ENCODE measurements around the gene TH. TPM values are rescaled to one million over a fixed set of nuclear protein-coding genes. Genes with fewer than 3 reads are reported as not detected.

The TH gene
- total RNA-seq, 1 donor from 2014 or later, result 0.30 TPM

- no peak for DNase-seq
These were observed 29.3 kb downstream of the TH start for GRCh38 chr11:2142300-2142759.

GRCh38 chr11:2140411-2141400, 30.9 kb downstream of the TH start:
- no peak for DNase-seq

- DNase-seq, result no peak
These were observed 31.8 kb downstream of the TH start for GRCh38 chr11:2139621-2140337.

DNA sequence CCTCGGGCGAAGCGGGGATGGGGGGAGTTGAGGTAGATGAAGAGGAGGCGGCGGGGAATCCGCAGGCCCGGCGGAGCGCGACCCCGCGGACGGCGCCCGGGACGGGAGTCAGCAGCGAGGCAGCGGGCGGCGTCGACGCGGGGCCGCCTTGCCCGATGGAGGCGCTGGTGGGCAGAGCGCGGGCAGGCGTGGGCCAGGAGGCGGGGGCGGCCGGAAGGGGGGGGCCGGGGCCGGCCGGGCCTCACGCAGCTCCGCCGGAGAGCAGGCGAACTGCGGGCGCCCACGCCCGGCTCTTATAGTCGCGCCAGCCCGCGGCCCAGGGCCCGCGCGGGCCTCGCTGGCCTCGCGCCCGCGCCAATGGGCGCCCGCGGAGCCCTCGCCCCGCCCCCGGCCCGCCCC, 32.5 kb downstream of the TH start, which contains the start of gene IGF2:
TSS of gene IGF2 (minus strand) at position 267 of the 399 bp plus-strand sequence. CDS start 3,866 bp downstream, outside the sequence.
- peak; percentile 46 for DNase-seq

- DNase-seq, result no peak
These were observed 33.0 kb downstream of the TH start for GRCh38 chr11:2138431-2139122.

DNA sequence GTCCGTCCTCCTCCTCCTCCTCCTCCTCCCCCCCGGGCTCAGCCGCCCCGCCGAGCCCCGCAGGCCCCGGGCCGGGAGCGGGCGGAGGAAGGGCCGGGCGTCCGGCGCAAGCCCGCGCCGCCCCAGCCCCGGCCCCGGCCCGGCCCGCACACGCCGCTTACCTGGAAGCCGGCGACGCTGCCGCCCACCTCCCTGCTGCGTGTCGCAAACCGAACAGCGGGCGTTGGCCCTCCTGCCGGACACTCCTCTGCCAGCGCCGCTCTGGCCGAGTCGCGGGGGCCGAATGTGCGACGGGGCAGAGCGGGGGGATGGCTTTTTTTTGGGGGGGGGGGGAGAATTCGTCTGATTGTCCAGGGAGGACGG, 33.6 kb downstream of the TH start:
- no peak for DNase-seq

DNA sequence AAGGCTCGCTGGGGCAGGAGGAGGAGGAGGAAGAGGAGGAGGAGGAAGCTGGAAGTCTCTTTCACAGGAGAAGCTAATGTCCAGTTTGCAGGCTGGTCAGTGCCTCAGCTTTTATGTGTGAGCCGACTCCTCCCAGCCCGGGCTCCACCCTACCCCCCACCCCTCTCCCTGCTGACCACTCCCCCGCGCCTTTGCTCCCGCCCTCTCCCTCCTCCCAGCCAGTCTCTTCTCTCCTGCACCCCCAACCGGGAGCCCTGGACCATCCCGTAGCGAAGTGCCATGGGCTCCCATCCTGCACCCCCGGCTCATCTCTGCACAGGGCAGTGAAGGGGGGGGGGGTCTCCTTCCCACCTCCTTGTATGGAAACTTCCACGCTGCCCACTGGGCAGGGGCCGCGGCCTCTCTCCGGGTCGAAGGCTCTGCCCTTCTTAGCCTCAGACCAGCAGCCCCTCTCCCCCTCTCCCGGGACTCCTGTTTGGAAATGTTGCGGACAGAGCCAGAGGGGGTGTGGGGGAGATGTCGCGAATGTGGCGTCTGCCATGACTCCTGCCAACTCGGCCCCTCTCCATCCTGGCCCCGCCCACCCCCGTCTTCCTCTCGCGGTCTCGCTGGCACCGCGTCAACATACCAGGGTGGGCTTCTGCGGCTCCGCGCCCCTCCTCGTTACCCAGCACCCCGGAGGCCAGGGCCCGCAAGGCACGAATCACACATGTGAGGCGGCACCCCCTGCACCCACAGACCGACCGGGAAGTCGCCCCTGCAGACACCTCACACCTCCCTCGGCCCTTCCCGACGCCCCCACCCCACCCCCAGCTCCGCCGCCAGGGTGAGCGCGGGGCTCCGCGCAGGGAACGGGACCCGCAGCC, 34.2 kb downstream of the TH start:
- DNase-seq, result peak; percentile 57

DNA sequence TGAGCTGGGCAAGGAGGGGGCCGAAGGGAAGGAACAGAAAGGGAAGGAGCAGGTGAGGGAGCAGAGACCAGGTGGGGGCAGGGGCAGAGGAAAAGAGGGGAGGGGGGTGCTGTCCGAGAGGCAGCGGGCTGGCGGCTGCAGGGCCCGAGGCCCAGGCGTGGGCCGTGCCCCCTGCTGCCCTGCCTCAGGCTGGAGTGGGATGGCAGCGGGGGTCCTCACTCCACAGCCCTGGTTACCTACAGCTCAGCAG, 34.7 kb downstream of the TH start:
- no peak for DNase-seq

DNA sequence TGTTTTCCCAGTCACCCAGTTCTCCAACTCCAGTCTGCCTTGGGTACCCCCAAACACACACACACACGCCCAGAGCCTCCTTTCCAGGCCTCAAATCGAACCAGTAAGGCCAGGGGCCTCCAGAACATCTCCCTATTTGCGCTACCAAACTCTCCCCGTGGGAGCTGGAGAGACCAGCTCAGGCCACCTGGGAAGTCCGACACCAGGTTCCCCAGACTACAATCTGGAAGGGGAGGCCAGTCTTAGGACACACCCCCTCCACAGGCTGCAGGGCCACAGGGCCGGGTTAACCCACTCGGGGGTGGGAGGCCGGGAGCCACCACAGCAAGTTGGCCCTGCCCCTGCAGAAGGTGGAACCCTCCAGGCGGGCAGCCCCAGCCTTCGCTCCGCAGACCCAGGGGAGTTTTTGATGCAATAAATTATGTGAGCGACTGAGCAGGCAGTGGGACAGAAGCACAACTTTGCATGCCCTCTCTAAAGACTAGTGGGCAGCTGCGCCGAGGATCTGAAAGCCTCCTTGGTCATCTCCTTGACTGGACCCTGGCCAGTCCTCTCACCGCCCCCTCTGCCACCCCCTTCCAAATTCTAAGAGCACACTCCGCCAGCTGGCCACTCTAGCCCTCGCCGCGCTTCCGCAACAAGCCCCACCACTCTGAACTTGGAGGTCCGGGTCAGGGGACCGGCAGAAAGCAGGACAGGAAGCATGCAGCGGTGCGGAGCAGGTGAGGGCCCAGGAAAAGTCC, 35.2 kb downstream of the TH start:
- no peak for DNase-seq

GRCh38 chr11:2135648-2136201, 35.9 kb downstream of the TH start:
- DNase-seq, result peak; percentile 35

DNA sequence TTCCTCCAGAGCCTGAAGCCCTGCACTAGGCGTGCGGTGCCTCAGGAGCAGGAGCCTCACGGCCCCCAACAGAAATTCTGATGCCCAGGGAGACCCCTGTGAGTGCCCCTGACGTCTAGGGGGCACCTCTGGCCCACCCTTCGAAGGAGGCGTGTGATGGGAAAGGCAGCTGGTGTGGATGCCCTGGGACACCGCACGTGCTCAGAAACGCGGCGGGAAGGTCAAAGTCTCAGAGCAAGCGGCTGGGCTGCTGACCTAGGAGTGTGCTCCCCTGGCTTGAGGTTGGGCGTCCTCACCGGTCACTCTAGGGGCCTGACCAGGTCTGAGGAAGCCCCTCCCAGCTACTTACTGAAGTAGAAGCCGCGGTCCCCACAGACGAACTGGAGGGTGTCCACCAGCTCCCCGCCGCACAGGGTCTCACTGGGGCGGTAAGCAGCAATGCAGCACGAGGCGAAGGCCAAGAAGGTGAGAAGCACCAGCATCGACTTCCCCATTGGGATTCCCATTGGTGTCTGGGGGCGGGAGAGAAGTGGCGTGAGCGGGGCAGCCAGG, 36.5 kb downstream of the TH start:
- DNase-seq, result no peak

DNA sequence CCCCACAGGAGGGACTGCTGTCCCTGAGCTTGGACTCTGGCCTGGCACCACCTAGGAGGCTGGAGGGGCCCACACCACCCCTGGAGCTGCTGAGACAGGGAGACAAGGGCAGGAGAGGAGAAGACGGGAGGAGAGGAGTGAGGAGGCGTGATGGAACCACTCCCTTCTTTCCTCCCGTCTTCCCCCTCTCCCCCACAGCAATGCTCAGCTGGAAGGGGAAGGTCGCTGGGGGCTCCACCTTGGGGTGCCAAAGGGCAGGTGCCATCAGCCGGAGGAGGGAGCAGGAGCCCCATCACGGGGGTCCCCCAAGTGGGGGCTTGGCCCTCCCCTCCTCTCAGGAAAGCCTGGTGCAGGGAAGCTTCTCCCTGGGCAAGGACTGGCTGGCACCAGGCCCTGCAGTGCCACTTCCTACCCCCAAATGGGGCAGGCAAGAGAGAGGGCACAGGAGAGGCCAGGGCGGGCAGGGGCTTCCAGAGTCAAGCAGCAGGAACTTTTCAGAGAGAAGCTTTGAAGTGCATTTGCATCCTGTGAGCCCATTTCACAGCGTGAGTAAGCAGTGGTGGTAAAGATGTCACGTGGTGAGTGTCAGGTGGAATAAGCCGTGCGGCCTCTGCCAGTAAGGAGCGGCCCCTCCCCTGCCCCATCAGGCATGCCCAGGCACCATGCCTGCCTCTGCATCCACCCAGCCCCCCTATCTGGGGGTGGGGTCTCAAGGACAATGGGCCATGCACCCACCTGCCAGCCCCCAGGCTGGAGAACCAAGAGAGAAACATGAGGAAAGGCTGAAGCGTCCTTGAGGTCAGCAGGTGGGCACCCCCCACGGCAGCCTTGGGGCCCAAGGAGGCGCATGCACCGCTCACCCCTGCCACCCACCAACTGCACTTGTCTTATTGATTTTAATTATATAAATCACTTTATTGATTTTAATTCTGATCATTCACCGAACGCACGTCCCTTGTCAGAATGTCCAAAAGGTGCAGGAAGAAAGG, 37.3 kb downstream of the TH start:
- DNase-seq, result no peak

GRCh38 chr11:2133241-2134021, 38.2 kb downstream of the TH start:
- DNase-seq, result no peak

DNA sequence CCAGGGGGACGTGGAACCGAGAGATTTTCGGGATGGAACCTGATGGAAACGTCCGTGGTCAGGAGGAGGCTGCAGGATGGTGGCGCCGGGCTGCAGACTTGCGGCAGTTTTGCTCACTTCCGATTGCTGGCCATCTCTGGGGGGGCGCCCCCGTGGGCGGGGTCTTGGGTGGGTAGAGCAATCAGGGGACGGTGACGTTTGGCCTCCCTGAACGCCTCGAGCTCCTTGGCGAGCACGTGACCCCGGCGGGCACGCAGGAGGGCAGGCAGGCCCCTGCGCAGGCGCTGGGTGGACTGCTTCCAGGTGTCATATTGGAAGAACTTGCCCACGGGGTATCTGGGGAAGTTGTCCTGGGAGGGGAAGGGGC, 38.8 kb downstream of the TH start:
- no peak for DNase-seq

DNA sequence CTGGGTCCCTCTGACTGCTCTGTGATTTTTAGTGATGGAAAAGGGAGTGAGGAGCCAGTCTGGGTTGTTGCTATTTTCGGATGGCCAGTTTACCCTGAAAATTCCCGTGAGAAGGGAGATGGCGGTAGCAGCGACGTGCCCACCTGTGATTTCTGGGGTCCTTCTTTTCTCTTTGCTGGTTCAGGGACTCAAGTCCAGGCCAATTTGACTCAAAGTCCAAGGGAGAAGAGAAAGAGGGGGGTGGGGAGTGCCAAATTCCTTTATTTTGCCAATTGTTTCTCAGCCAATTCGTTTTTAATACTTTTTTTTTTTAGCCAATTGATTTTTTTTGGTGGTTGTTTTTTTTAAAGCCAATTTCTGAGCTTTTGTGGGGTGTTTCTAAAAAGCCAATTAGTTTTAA, 39.4 kb downstream of the TH start:
- DNase-seq, result no peak

- DNase-seq, result no peak
These were observed 40.0 kb downstream of the TH start for GRCh38 chr11:2131371-2132236.

DNA sequence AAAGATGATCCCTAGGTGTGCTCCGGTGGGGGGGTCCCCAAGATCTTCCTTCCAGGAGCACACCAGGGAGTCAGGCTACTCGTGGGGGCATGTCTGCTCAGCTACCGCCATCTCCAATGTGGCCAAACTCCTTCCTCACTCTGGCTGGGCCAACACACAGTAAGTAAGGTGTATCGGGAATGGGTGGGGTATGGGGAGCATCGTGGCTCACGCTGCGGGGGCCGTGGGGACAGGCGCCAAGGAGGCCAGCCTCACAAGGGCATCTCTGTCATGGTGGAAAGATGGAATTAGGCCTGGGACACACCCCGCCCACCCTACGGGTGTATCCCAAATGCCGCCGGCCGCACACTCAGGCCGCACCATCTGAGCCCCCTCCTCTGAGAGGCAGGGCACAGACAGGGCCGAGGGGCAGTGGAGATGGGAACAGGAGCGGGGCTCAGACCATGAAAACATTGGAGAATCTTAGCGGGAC, 40.7 kb downstream of the TH start:
- DNase-seq, result no peak

All from skin of body (tissue), 2 donors.